GM23338 (cell line): Measurements from ENCODE around the gene F8A2. TPM values are rescaled to one million over a fixed set of nuclear protein-coding genes. Genes with fewer than 3 reads are reported as not detected.

Source experiments
- microRNA-seq: library from miRNA; unstranded; fragments of <30 nt; microRNA quantifications from one replicate; pipeline ENCODE4, GENCODE V29; 2017
- polyA plus RNA-seq: library from polyadenylated mRNA; unstranded; fragments of >200 nt; fragmentation: Nextera tagmentation; extraction: Ambion mirVana; gene quantifications from 2 replicates; pipeline ENCODE4 v1.2.1, GENCODE V29; 2016
- small RNA-seq: library from RNA; depleted of rRNA; stranded (forward); fragments of <200 nt; gene quantifications from one replicate; pipeline ENCODE3, GENCODE V24; 2014; ENCODE audit warnings: low replicate concordance
- total RNA-seq: library from RNA; depleted of rRNA; stranded (reverse); fragments of >200 nt; shearing (Covaris generic); gene quantifications from 2 replicates; pipeline ENCODE4 v1.2.3, GENCODE V29; 2014; rRNA removed

Gene F8A2
- total and polyA plus RNA-seq, 2 experiments from 2014 or later = not detected

Small RNAs within 50 kb of the gene (microRNA-seq; reads per million reads assigned to microRNA genes)
- not detected for gene MIR1184-2

Small RNAs within 50 kb of the gene (small RNA-seq; reads per million reads assigned to genes)
- not detected for gene MIR1184-2

Other genes with a start within 250 kb of the F8A2 start
- gene VBP1, start 165.6 kb upstream of the F8A2 start, total RNA-seq = 62.5 and 89.4 TPM in 2 replicates
- 65.7 and 84.4 TPM in 2 replicates for gene VBP1, start 165.6 kb upstream of the F8A2 start, polyA plus RNA-seq
- gene RAB39B, start 117.6 kb upstream of the F8A2 start, total RNA-seq = 11.1 and 11.3 TPM in 2 replicates
- 6.2 and 6.8 TPM in 2 replicates for gene RAB39B, start 117.6 kb upstream of the F8A2 start, polyA plus RNA-seq
- gene CLIC2, start 47.5 kb upstream of the F8A2 start, total RNA-seq = 0.56 and 0.85 TPM in 2 replicates
- gene CLIC2, start 47.5 kb upstream of the F8A2 start, polyA plus RNA-seq = 0.61 TPM in 2 replicates
- 0.87 TPM in 1 of 2 replicates, not detected in the other for gene F8A3, start 76.5 kb downstream of the F8A2 start, total RNA-seq
- gene F8A3, start 76.5 kb downstream of the F8A2 start, polyA plus RNA-seq = 0.17 TPM in 1 of 2 replicates, not detected in the other
- 3.8 and 4.0 TPM in 2 replicates for gene SPRY3, start 230.5 kb downstream of the F8A2 start, total RNA-seq
- gene SPRY3, start 230.5 kb downstream of the F8A2 start, polyA plus RNA-seq = 0.65 and 0.83 TPM in 2 replicates
- 10.1 and 15.7 TPM in 2 replicates for gene TMLHE, start 230.9 kb downstream of the F8A2 start, total RNA-seq
- gene TMLHE, start 230.9 kb downstream of the F8A2 start, polyA plus RNA-seq = 9.3 and 9.6 TPM in 2 replicates